Naive B cell (primary cell): ENCODE results near the gene ANAPC13. TPM values are rescaled to one million over a fixed set of nuclear protein-coding genes. Genes with fewer than 3 reads are reported as not detected.

ENCODE experiments used
- ATAC-seq, 2 donors: fragments of 150-1000 bp; cut with Tn5 transposase; 2 replicates each; pipeline ENCODE4 v1.10.0; 2021; ENCODE audit warnings: low read depth in 2 of 2, mild to moderate bottlenecking in 2 of 2, moderate library complexity in 2 of 2
- DNase-seq: peaks from one replicate; pipeline ENCODE4 v3.0.0; 2022
- H3K27ac Mint-ChIP-seq, 6 donors: one replicate each; pipeline ENCODE4 v1.8.0; 2020 to 2022; ENCODE audit warnings: mild to moderate bottlenecking in 6 of 6, mixed read lengths in 6 of 6, moderate library complexity in 5 of 6, inconsistent platforms in 2 of 6
- H3K27me3 Mint-ChIP-seq, 3 donors: one replicate each; pipeline ENCODE4 v1.8.0; 2021 to 2022; ENCODE audit warnings: mixed read lengths in 3 of 3, mild to moderate bottlenecking in 1 of 3
- H3K36me3 Mint-ChIP-seq, 2 donors: one replicate each; pipeline ENCODE4 v1.8.0; 2020 to 2022; ENCODE audit warnings: mixed read lengths in 2 of 2, inconsistent platforms in 1 of 2, mild to moderate bottlenecking in 1 of 2
- H3K4me1 Mint-ChIP-seq, 3 donors: one replicate each; pipeline ENCODE4 v1.8.0; 2020 to 2022; ENCODE audit warnings: mixed read lengths in 3 of 3, inconsistent platforms in 1 of 3, mild to moderate bottlenecking in 1 of 3, moderate library complexity in 1 of 3
- H3K4me3 Mint-ChIP-seq, 8 donors: one replicate each; pipeline ENCODE4 v1.8.0; 2020 to 2022; ENCODE audit warnings: mild to moderate bottlenecking in 8 of 8, mixed read lengths in 8 of 8, moderate library complexity in 8 of 8, inconsistent platforms in 2 of 8
- H3K9me3 Mint-ChIP-seq, 7 donors: one replicate each; pipeline ENCODE4 v1.8.0; 2020 to 2022; ENCODE audit warnings: mixed read lengths in 7 of 7, mild to moderate bottlenecking in 5 of 7, inconsistent platforms in 2 of 7, moderate library complexity in 1 of 7
- polyA plus RNA-seq, 6 donors: library from polyadenylated mRNA; unstranded; fragments of 300-500 nt; fragmentation: Illumina TruSeq; gene quantifications; one replicate each; pipeline ENCODE4 v1.2.3, GENCODE V29; 2021; ENCODE audit warnings: low read depth in 6 of 6

The ANAPC13 gene
- polyA plus RNA-seq, 6 donors from 2014 or later, result 60.4 to 112 (median 79.1) TPM

DNA sequence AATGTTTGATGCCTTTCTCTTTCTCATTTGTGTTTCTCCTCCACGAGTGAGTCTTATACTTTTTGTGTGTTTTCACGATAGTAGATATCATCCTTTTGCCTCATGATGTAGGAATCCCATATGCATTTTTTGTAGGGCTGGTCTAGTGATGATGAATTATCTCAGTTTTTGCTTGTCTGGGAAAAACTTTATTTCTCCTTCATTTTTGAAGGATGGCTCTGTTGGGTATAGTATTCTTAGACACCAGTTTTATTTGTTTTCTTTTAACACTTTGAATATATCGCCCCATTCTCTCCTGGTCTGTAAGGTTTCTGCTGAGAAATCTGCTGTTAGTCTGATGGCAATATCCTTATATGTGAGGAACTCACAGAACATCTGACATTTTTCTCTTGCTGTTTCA, 18.3 kb upstream of the ANAPC13 start:
- no peak for DNase-seq
- Mint-ChIP-seq H3K9me3 (peaks cover 11 to 53% (median 42%) of the 10 kb centered on the region in 7 donors), H3K4me3 (peak overlapping the region in 1 of 8 donors; percentile 54), H3K27ac (no peak overlapping the region), H3K27me3 (no peaks in the 10 kb centered on the region), H3K4me1 (peaks cover 17 to 48% (median 26%) of the 10 kb centered on the region in 3 donors), H3K36me3 (peaks cover 66 to 75% of the 10 kb centered on the region in 2 donors)
- no peak for ATAC-seq

DNA sequence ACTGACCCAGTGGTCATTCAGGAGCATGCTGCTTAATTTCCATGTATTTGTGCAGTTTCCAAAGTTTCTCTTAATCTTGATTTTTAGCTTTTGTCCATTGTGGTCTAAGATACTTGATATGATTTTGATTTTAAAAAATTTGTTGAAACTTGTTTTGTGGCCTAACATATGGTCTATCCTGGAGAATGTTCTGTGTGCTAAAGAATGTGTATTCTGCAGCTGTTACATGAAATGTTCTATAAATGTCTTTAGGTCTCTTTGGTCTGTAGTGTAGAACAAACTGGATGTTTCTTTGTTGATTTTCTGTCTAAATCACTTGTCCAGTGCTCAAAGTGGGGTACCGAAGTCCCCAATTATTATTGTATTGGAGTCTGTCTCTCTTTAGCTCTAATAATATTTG, 17.5 kb upstream of the ANAPC13 start:
- no peak for DNase-seq
- ATAC-seq, result no peak
- H3K9me3 Mint-ChIP-seq, result peaks cover 11 to 49% (median 35%) of the 10 kb centered on the region in 7 donors
- H3K36me3 Mint-ChIP-seq, result peaks cover 64 to 77% of the 10 kb centered on the region in 2 donors
- peaks cover 24 to 57% (median 33%) of the 10 kb centered on the region in 3 donors for H3K4me1 Mint-ChIP-seq
- H3K27ac Mint-ChIP-seq, result peak overlapping the region in 1 of 6 donors; percentile 22
- H3K4me3 Mint-ChIP-seq, result no peak overlapping the region
- no peaks in the 10 kb centered on the region for H3K27me3 Mint-ChIP-seq

DNA sequence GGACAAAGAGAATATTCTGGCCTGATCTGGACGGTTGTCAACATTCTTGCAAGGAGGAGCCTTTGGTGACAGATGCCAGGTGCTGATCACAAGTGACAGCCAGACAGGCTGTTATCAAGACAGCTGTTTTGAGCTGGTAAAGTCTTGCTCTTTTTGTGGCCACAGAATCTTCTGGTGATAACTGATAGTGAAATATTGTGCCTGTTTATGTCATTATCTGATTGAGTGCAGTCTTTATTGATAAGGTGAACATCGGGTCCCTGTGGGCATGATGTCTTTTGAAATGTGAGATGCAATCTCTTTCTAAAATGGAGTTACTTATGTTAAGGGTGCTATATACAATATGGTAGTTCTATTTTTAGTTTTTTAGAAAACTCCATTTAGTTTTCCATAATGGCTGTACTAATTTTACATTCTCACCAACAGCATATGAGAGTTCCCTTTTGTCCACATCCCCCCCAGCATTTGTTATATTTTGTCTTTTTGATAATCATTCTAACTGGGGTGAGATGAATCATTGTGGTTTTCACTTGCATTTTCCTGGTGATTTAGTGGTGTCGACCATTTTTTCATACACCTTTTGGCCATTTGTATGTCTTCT, 10.8 kb upstream of the ANAPC13 start:
- Mint-ChIP-seq H3K27ac (peak overlapping the region in 1 of 6 donors; percentile 69), H3K4me3 (no peak overlapping the region), H3K36me3 (peaks cover 40 to 52% of the 10 kb centered on the region in 2 donors), H3K27me3 (no peaks in the 10 kb centered on the region), H3K4me1 (peaks cover 31 to 49% (median 33%) of the 10 kb centered on the region in 3 donors), H3K9me3 (peaks cover 0 to 13% (median 4%) of the 10 kb centered on the region in 7 donors)
- DNase-seq, result no peak
- no peak for ATAC-seq

DNA sequence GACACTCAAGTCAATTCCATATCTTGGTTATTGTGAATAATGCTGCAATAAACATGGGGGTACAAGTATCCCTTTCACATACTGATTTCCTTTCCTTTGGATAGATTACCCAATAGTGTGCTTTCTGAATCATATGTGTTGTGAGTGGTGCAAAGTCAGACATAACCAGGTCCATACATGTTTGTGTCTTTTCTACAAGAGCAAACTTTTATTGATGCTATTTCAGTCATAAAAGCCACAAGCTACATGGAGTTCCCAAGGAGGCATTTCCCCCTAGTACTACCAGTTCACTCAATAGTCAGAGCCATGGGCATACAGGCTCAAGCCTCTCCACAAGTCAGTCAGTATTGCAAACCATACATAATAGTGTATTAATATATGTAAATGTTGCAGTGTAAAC, 10.2 kb upstream of the ANAPC13 start:
- DNase-seq (no peak), ATAC-seq (no peak)
- H3K4me1 Mint-ChIP-seq, result peaks cover 29 to 46% (median 29%) of the 10 kb centered on the region in 3 donors
- peaks cover 0 to 7% (median 4%) of the 10 kb centered on the region in 7 donors for H3K9me3 Mint-ChIP-seq
- H3K36me3 Mint-ChIP-seq, result peaks cover 34 to 47% of the 10 kb centered on the region in 2 donors
- no peaks in the 10 kb centered on the region for H3K27me3 Mint-ChIP-seq
- no peak overlapping the region for H3K4me3 Mint-ChIP-seq
- no peak overlapping the region for H3K27ac Mint-ChIP-seq

DNA sequence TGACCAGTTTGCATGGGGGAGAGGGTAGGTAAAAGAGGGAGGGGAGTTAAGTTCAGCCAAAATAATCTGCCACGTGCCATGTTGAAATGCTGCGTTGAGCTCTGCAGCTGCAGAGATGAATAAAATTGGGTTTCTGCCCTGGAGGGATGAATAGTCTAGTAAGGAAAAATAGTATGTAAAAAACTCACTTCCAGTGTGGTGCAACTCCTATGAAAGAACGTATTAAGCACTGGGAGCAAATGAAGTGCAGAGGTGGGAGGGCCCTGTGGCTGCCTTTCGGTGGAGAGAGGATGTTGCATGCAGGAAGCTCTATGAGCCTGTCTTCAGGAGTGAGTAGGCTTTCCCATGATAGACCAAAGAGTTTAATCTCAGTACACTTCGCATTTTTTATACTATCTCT, 8.7 kb upstream of the ANAPC13 start:
- H3K36me3 Mint-ChIP-seq, result peaks cover 26 to 35% of the 10 kb centered on the region in 2 donors
- no peak for ATAC-seq
- DNase-seq, result no peak
- peaks cover 23 to 38% (median 24%) of the 10 kb centered on the region in 3 donors for H3K4me1 Mint-ChIP-seq
- H3K27me3 Mint-ChIP-seq, result no peaks in the 10 kb centered on the region
- no peak overlapping the region for H3K27ac Mint-ChIP-seq
- no peak overlapping the region for H3K4me3 Mint-ChIP-seq
- H3K9me3 Mint-ChIP-seq, result peaks cover 0 to 5% (median 0%) of the 10 kb centered on the region in 7 donors

DNA sequence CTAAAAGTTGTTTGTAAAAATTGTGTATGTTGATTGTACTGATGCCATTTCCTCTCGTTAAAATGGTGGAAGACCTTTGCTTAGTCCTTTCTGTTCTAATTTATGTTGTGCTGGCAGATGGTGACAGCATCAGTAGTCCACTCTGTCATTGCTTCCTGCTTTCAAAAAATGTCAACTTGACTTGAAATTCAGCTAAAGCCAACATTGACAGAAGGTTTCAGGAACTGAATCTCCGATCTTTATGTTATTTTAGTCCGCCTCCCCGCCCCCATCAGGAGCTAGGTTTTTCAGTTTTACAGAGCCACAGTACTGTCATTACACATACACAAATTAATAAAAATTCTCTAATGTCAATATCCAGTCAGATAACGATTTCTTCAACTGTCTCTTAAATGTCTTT, 1.6 kb upstream of the ANAPC13 start:
- no peaks in the 10 kb centered on the region for H3K27me3 Mint-ChIP-seq
- DNase-seq, result peak; percentile 47
- peaks cover 0 to 4% (median 0%) of the 10 kb centered on the region in 7 donors for H3K9me3 Mint-ChIP-seq
- H3K27ac Mint-ChIP-seq, result peak overlapping the region; percentile 27 to 97 (median 74)
- H3K4me1 Mint-ChIP-seq, result peaks cover 30 to 57% (median 46%) of the 10 kb centered on the region in 3 donors
- peaks cover 0 to 14% of the 10 kb centered on the region in 2 donors for H3K36me3 Mint-ChIP-seq
- H3K4me3 Mint-ChIP-seq, result peak overlapping the region; percentile 55 to 100 (median 98)
- ATAC-seq, result peak in 1 of 2 donors; percentile 5

DNA sequence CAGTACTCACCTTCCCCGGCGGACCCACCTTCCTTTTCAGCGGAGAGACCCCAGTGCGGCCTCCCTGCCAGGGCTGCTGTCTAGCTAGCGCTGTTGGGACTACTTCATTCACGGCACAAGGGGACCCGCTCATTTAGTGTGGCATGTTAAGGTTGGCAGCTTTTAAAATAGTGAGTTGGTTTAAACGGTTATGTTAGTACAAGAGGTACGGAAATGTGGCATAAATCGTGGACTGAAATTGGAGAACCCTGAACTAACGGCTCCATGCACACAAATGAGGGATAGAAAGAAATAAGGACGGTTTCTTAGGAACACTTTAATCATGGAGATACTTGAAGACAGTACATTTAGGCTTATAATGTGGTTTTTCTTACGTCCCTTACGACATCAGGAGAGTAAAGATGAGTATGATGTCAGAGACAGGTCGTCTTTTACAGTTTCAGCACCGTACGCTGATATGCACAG, 824 bp upstream of the ANAPC13 start:
- H3K27ac Mint-ChIP-seq, result peak overlapping the region; percentile 29 to 100 (median 99)
- H3K27me3 Mint-ChIP-seq, result no peaks in the 10 kb centered on the region
- ATAC-seq (peak in 1 of 2 donors; percentile 7), DNase-seq (no peak)
- H3K36me3 Mint-ChIP-seq, result peaks cover 0 to 17% of the 10 kb centered on the region in 2 donors
- peaks cover 30 to 57% (median 46%) of the 10 kb centered on the region in 3 donors for H3K4me1 Mint-ChIP-seq
- H3K9me3 Mint-ChIP-seq, result peaks cover 0 to 4% (median 0%) of the 10 kb centered on the region in 7 donors
- peak overlapping the region; percentile 96 to 100 (median 100) for H3K4me3 Mint-ChIP-seq

DNA sequence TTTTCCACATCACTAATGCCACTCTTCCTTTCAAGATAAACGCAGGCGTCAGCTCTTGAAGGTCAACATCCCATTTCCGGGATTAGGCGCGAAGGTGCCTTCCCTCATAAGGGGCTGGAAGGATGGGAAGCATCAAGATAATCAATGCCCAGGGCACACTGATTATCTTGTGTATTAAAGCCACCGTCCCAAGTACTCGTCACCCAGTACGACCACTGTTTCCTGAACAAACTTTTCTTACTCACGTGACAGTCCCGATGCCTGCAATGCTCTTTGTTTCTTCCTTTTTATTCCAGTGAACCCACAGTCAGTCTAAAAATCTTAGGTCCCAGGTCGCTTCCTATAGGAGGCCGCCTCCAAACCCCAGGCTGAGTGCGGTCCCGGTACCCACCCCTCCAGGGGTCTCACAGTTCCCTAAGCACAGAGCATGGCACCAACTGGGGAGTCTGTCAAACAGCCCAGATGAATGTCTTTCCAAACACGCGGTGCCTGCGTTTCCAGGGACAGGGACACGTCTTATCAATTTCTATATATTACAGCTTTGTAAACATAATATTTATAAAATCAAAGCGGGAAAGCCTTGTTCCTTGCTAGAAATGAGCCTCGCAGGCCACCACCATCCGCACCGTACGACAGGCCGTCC, 589 bp downstream of the ANAPC13 start:
- H3K9me3 Mint-ChIP-seq, result no peaks in the 10 kb centered on the region
- H3K36me3 Mint-ChIP-seq, result peaks cover 0 to 24% of the 10 kb centered on the region in 2 donors
- DNase-seq (no peak), ATAC-seq (no peak)
- H3K27ac Mint-ChIP-seq, result peak overlapping the region; percentile 97 to 100 (median 99)
- peaks cover 30 to 57% (median 54%) of the 10 kb centered on the region in 3 donors for H3K4me1 Mint-ChIP-seq
- peak overlapping the region; percentile 96 to 100 (median 100) for H3K4me3 Mint-ChIP-seq
- no peaks in the 10 kb centered on the region for H3K27me3 Mint-ChIP-seq

DNA sequence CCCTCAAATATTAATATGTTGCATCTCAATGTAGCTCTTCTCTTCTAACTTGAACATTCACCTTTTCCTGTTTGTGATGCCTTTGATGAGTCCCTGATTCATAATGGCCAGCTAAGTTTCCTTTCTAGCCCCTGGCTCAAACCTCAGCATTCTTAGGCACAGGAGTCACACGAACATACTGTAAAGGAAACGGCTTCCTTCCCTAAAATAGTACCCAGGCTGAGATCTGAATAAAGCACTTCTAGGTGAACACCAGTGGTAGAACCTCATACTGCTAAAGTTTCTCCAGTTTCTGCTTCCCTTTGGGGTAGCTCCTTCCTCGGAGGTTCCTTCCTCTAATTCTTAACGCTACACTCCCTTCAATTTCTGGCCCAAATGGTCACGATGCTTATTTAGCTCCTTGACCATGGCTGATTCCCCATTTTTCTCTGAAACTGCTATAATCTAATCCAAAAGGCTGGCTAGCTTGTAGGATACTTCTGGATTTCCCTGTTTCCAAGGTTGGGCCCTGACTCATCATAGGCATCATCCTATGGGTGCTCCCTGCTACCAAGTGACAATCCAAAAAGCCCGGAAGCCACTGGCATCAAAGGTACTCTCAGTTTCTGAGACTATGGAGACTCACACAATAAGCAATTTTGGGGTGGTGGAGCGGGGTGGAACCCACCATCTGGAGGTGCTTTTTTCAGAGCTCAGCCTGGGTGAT, 2.4 kb downstream of the ANAPC13 start:
- peaks cover 30 to 52% (median 47%) of the 10 kb centered on the region in 3 donors for H3K4me1 Mint-ChIP-seq
- no peak for ATAC-seq
- no peaks in the 10 kb centered on the region for H3K9me3 Mint-ChIP-seq
- peak overlapping the region; percentile 29 to 100 (median 98) for H3K4me3 Mint-ChIP-seq
- peaks cover 0 to 24% of the 10 kb centered on the region in 2 donors for H3K36me3 Mint-ChIP-seq
- H3K27me3 Mint-ChIP-seq, result no peaks in the 10 kb centered on the region
- H3K27ac Mint-ChIP-seq, result peak overlapping the region in 3 of 6 donors; percentile 21 to 76 (median 58)
- DNase-seq, result no peak

DNA sequence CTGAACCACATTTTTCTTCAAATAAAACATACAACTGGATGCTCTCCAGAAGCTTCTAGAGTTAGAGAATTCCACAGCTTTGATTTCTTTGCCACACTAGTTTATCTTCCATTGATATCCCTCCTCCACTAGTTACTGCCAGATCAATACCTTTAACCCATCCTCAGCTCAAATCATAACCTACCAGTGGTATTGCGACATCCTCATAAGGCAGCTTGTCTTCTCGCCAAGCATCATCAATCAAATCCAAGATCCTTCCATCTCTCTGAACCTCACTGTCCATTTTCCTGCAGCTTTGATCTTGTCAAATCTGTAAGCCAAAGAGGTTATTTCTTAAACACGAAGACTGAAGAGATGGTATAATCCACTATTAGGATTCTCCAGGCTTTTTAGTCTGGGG, 3.2 kb downstream of the ANAPC13 start:
- Mint-ChIP-seq H3K4me1 (peaks cover 28 to 45% (median 39%) of the 10 kb centered on the region in 3 donors), H3K36me3 (peaks cover 0 to 24% of the 10 kb centered on the region in 2 donors), H3K27ac (peak overlapping the region in 3 of 6 donors; percentile 4 to 76 (median 5)), H3K9me3 (no peaks in the 10 kb centered on the region), H3K4me3 (no peak overlapping the region), H3K27me3 (no peaks in the 10 kb centered on the region)
- ATAC-seq, result no peak
- no peak for DNase-seq

DNA sequence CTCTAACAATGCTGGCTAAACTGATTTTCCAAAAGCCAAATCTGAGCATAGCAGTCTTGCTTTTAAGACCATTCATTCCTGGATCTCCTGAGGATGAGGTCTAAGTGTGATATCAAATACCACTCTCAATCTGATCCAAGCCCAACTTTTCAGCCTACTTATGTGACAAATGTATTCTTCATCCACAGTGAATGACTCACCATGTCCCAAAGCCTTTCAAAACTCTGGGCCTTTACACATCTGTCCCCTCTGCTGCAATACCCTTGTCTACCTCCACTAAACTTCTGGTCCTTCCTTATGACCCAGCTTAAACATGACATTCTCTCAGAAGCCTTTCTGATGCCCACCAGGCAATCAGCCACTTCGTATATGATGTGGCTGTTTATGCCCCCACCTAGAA, 4.6 kb downstream of the ANAPC13 start:
- Mint-ChIP-seq H3K9me3 (no peaks in the 10 kb centered on the region), H3K27ac (peak overlapping the region in 5 of 6 donors; percentile 1 to 64 (median 16)), H3K36me3 (peaks cover 9 to 24% of the 10 kb centered on the region in 2 donors), H3K4me1 (peaks cover 19 to 33% (median 33%) of the 10 kb centered on the region in 3 donors), H3K27me3 (no peaks in the 10 kb centered on the region), H3K4me3 (peak overlapping the region in 1 of 8 donors; percentile 52)
- ATAC-seq, result no peak
- DNase-seq, result no peak

DNA sequence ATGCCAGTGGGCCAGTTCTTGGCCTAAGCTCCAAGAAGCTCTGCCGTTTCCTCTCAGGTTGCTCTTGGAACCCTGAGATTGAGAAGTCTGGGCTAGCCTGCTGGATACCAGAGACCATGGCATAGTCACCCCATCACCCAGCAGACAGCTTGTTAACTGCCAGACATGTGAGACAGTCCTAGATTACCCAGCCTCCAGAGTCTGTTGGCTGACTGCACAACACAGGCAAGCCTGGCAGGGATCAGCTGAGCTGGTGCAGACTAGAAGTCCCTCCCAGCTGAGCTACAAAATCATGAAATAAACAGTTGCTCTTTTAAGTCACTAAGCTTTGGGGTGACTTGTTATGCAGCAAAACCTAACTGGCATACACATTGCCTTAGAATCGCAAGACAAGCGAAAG, 5.2 kb downstream of the ANAPC13 start:
- Mint-ChIP-seq H3K27ac (no peak overlapping the region), H3K4me1 (peaks cover 19 to 33% (median 32%) of the 10 kb centered on the region in 3 donors), H3K9me3 (no peaks in the 10 kb centered on the region), H3K36me3 (peaks cover 9 to 24% of the 10 kb centered on the region in 2 donors), H3K27me3 (no peaks in the 10 kb centered on the region), H3K4me3 (no peak overlapping the region)
- DNase-seq (no peak), ATAC-seq (no peak)

DNA sequence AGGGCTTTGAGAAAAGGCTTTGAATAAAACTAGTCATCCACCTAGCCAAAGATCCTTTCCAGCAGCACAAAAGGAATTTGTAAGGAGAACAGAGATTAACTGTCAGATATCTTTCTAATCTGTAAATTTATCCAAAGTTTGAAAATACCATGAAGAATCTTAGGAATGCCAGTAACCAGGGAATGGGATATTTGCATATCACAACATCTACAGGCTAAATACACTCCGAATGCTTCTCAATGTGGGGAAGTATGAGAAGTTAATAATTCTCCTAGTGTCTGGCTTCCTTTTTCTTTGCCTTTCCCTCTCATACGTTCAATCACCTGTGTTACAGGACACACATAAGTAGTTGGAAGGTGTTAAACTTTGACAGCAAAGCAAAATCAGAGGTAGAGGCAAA, 7.8 kb downstream of the ANAPC13 start:
- Mint-ChIP-seq H3K27ac (no peak overlapping the region), H3K4me3 (no peak overlapping the region), H3K27me3 (no peaks in the 10 kb centered on the region), H3K4me1 (peaks cover under 1 to 16% (median 10%) of the 10 kb centered on the region in 3 donors), H3K9me3 (no peaks in the 10 kb centered on the region), H3K36me3 (peaks cover 9 to 15% of the 10 kb centered on the region in 2 donors)
- ATAC-seq, result no peak
- DNase-seq, result no peak
